Measurements from ENCODE around the gene EPB41L4B.

The EPB41L4B gene

GRCh38 chr9:109321727-109322126 lies 868 bp upstream of the EPB41L4B start:
- FAIRE-seq = no peak
- no peak for DNase-seq (ENCODE audit: low spot score)

- DNase-seq (ENCODE audit: low spot score) = peak; percentile 28
- FAIRE-seq = no peak
Observed at GRCh38 chr9:109320331-109320741, 523 bp downstream of the EPB41L4B start.

DNA sequence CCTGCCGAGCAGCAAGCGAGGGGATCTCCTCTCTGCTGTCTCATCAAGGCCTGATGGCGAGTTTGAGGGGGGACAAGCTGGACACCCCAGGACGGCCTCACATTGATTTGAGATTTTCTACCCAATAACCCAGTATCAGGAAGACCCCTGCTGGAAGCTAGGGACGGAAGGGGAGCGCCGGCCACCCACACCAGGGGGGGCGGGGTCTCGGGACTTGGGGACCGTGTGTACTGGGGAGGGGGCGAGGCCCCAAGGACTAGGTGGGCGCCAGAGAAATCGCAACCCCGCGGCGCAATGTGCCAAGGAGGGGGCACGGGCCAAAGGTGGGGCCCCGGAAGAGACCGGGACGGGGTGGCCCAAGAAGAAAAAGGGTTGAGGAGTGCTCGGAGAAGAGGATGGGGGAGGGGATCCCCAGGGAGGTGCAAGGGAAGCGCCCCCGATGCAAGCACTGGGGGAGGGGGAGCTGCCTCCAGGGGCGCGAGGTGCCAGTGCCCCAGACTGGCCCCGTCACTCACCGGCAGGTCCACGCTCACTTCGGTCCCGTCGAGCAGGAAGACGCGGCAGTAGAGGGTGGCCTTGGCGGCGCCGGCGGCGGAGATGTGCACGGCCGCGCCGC lies 1.1 kb downstream of the EPB41L4B start:
- DNase-seq (ENCODE audit: low spot score) = no peak
- no peak for FAIRE-seq

DNA sequence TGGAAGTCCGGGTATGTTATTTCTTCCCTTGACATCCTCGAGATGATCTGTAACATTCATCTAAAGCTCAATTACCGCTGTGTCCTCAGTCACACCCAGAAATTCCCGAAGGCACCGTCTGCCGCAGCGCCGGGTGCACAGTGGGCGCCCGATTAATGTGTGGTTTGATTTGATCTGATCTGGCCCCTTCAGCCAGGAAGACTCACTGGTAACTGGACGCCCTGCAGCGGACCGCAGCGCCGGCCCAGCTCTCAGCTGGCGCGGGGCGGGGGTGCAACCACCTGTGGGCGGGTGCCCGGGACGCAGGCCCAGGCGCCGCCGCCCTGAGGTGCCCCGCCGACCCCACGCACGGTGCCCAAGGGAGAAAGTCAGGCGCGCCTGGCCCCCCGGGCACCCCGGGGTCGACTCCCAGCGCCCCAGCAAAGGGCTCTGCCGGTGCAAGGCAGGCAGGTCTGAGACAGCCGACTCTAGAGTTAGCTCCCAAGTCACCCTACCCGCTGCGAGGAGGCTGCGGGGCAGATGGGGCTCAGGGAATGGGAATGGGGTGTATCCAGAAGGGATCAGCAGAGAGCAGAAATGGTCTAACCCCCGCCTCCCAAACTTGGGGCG lies 1.7 kb downstream of the EPB41L4B start:
- FAIRE-seq = no peak

GRCh38 chr9:109317979-109318741 lies 2.7 kb downstream of the EPB41L4B start:
- no peak for DNase-seq (ENCODE audit: low spot score)
- FAIRE-seq = no peak

More for the DNA sequence above, 1.7 kb downstream of the EPB41L4B start:
- DNase-seq (ENCODE audit: low spot score) = no peak

- FAIRE-seq = no peak
- no peak for DNase-seq (ENCODE audit: low spot score)
Observed at GRCh38 chr9:109317311-109317978, 3.4 kb downstream of the EPB41L4B start.

DNA sequence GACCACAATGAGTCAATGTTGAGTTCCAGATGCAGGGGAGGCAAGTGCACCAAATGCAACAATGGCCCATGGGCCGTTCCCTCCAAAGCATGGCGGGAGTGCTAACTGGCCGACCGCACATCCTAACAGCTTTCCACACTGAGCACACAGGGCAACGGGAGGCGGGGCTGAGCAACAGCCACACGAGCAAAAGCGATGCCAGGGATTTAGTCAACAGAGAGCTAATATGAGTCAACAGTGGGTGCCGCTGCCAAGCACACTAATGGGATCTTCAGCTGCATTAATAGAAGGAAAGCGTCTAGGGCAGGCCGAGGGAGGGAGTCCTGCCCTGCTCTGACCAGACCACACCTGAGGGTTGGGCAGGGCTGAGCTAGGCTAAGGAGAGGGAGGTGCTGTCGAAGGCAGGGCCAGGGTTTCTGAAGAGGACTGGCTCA lies 4.6 kb downstream of the EPB41L4B start:
- FAIRE-seq (peak; percentile 92), DNase-seq (ENCODE audit: low spot score) (peak; percentile 77)

DNA sequence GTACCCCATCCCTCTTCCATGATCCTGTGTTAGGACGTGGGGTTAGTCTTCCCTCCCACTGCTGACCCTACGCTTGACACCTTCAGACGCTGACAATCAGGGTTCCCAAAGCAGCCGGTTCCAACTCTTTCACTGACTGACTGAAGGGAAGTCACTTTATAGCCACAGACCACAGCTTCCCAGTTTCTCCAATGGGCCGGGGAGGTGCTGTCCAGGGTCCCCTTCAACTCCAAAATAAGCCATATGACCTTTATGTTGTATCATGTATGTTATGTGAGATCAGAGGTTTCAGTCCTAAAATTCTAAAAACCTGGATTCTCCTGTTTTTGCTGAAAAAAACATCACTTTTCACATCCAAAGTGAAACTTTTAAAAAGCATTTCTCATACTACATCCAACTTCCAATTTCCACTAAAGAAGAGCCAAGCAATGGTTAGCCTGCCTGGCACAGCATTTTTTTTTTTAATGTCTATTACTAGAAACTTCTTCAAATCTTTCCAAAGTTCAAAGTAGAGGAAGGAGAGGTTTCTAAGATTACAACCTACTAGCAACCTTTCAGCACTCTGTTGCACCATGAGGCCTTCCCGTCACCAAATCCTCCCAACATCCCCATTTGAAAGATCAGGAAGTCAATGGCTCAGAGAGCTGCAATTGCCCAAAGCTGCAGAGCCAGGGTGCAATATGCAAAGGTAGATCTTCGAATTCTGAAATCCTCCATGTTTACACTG lies 5.2 kb downstream of the EPB41L4B start:
- no peak for FAIRE-seq
- no peak for DNase-seq (ENCODE audit: low spot score)

GRCh38 chr9:109314011-109314531 lies 6.8 kb downstream of the EPB41L4B start:
- no peak for FAIRE-seq

DNA sequence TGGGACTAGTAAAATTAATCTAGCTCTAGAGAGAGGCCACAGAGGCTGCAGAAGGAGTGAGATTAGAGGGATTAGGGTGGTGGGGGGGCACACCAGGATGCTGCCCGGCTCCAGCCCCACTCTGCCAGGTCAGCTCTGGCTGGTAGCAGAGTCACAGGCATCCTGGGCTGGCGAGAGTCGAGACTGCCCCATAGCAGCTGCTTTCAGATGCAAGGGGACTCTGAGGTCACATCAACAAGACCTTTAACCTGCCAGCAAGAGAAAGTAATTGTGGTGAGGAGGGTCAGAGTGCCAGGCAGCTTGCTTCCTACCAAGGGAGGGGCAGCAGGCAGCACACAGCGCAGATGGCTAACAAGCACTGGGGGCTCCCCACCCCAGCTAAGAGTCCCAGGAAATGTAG lies 7.5 kb downstream of the EPB41L4B start:
- no peak for DNase-seq (ENCODE audit: low spot score)
- FAIRE-seq = no peak

More at GRCh38 chr9:109314011-109314531, 6.8 kb downstream of the EPB41L4B start:
- DNase-seq (ENCODE audit: low spot score) = no peak

DNA sequence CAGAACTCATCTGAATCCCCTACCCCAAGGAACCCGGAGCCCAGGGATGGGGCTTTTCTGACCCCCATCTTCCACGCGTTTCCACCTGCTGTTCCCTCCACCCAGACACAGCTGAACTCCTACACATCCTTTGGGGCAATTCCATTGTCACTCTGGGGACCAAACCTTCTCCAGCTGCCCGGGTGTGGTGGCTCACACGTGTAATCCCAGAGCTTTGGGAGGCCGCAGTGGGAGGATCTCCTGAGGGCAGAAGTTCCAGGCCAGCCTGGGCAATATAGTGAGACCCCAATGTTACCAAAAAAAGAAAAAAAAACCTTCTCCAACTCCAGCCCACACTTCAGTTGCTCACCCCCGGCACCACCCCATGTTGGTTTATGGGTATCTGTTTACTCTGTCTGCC lies 8.1 kb downstream of the EPB41L4B start:
- no peak for DNase-seq (ENCODE audit: low spot score)
- no peak for FAIRE-seq

GRCh38 chr9:109311731-109312130 lies 9.1 kb downstream of the EPB41L4B start:
- DNase-seq (ENCODE audit: low spot score) (peak; percentile 48), FAIRE-seq (no peak)

DNA sequence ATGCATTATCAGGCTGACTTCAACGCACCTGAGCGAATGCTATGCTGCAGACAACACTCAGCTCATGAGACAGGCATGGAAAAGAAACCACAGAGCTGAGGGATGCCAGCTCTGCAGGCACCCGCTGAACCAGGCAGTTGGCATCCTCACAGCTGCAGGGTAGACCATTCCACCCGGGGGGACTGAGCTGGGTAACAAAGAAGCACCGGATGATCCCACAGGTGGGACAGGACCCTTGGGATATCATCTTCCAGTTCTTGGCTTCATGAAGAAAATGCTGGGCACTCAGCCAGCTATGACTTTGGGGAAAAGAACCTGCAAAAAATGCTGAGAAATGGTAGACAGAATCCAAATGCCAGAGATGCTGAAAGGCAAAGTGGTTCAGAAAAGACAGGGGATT lies 9.6 kb downstream of the EPB41L4B start:
- FAIRE-seq = no peak

GRCh38 chr9:109310486-109310901 lies 10.4 kb downstream of the EPB41L4B start:
- no peak for FAIRE-seq
- DNase-seq (ENCODE audit: low spot score) = peak; percentile 41

More for the DNA sequence above, 9.6 kb downstream of the EPB41L4B start:
- DNase-seq (ENCODE audit: low spot score) = peak; percentile 60

DNA sequence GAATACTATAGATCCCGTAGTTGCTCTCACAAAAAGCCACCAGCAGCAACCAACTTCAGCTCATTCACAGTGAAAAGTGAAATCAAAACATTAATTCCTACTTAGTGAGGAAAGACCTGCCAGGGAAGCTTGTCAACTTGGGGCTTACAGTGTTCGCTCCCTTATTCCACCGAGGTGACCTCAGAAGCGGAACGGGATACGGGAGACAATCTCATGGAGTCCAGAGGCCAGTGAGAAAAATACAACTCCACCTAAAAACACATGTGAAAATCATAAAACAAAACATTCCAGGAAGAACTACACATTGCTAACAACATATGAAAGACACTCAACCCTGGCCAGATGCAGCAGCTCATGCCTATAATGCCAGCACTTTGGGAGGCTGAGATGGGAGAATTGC lies 11.6 kb downstream of the EPB41L4B start:
- no peak for DNase-seq (ENCODE audit: low spot score)
- no peak for FAIRE-seq

DNA sequence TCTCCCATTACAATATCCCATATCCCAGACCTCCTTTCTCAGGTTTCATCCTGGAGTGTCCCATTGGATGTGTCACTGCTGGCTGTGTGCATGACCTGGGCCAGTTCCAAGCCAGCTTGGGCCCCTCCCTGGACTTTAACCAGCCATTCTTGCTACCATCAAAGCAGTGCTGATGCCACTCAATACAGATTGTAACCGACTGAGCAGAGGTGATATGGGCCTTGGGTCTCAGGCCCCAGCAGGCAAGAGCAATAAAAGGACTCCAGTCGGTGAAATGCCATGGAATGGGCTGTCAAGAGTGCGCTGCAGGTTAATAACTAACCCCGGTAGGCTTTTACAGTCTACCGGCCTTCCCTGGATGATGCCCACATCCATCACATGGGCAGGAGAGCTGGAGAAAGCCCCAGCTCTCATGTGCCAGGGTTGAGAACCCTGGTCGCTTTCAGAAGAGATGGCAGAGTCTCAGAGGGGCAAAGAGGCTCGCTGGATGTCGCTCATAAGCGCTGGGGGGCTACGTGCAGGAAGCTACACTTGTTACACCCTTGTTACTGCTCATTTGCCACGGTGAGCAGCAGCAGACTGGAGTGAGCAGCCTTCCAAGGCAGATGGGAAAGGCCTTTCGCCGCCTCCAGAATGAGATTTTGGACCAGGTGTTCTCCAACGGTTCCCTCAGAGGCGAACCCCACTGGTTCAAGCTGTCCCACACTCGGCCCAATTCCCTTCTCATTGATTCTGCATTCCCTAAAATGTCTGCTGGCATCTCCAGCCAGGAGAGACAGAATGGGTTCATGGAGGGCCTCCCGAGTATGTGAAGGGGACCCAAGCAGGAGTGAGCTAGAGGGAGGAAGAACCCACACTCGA lies 13.2 kb downstream of the EPB41L4B start:
- DNase-seq (ENCODE audit: low spot score) = peak; percentile 32
- no peak for FAIRE-seq

- no peak for DNase-seq (ENCODE audit: low spot score)
- no peak for FAIRE-seq
Observed at GRCh38 chr9:109305801-109306200, 15.1 kb downstream of the EPB41L4B start.

DNA sequence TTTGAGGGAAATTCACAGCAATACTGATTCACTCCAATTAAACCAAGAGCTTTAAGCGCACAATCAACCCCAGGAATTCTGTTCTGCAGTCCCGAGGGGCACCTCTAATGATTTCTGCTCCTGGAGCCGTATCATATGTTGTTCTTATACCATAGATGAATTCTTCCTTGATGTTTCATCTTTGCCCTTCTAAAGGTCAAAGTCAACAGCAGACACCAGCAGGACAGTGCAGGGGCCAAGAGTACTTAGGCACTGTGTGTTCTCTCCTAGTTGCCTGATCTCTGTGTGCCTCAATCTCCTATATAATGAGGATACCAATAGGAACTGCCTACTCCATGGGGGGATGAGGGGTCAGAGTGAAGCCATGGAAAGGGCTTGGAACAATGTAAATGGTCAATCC lies 16.5 kb downstream of the EPB41L4B start:
- FAIRE-seq (no peak), DNase-seq (ENCODE audit: low spot score) (no peak)

DNA sequence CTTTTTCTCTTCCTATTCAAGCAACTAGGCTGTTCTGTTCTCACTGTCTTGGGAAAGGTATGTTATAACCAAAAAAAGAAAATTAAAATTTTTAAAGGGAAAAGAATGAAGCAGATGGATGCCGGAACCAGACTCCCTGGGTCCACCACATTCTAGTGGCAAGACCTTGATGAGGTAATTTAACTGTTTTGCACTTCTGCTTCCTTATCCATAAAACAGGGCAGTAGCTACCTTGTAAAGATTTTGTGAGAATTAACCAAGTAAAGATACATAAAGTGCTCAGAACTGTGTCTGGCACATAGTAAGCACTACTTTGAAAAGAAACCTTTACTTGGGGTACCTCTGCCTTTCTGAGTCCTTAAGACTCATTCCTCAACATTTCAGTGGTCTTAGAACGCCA lies 17.0 kb downstream of the EPB41L4B start:
- no peak for FAIRE-seq

DNA sequence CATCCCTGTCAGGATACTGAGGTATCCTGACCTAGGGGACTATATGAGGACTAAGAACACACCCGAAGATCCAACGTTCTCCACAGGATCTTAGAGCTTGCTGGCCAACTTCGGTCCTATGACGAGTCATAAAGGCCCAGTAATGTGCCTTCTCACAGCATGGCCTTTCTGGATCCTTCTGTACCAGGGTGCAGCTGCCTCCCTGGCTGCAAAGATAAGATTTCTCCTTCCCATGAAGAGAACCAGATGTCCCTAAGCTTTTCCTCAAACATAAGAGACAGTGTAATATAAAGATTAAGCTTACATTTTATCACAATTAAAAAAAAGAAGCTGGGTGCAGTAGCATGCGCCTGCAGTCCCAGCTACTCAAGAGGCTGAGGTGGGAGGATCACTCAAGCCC lies 18.3 kb downstream of the EPB41L4B start:
- DNase-seq (ENCODE audit: low spot score) (no peak), FAIRE-seq (no peak)

More for the DNA sequence above, 17.0 kb downstream of the EPB41L4B start:
- no peak for DNase-seq (ENCODE audit: low spot score)

Data from urothelium cell line (cell line).